GM12892 (cell line): Measurements from ENCODE around the gene NOL11.

Experiments
- POLR2A ChIP-seq: IDR thresholded peaks from 2 replicates; pipeline ENCODE4 v1.6.1; 2011; ENCODE audit warnings: low read depth, low read length, control low read depth
- POLR2AphosphoS5 ChIP-seq: IDR thresholded peaks from 2 replicates; pipeline ENCODE4 v1.6.1; 2011; ENCODE audit warnings: low read depth, low read length, control low read depth
- TAF1 ChIP-seq: IDR thresholded peaks from 2 replicates; pipeline ENCODE4 v1.6.1; 2011; ENCODE audit warnings: low read depth, mild to moderate bottlenecking, control low read depth, low read length, borderline replicate concordance

DNA sequence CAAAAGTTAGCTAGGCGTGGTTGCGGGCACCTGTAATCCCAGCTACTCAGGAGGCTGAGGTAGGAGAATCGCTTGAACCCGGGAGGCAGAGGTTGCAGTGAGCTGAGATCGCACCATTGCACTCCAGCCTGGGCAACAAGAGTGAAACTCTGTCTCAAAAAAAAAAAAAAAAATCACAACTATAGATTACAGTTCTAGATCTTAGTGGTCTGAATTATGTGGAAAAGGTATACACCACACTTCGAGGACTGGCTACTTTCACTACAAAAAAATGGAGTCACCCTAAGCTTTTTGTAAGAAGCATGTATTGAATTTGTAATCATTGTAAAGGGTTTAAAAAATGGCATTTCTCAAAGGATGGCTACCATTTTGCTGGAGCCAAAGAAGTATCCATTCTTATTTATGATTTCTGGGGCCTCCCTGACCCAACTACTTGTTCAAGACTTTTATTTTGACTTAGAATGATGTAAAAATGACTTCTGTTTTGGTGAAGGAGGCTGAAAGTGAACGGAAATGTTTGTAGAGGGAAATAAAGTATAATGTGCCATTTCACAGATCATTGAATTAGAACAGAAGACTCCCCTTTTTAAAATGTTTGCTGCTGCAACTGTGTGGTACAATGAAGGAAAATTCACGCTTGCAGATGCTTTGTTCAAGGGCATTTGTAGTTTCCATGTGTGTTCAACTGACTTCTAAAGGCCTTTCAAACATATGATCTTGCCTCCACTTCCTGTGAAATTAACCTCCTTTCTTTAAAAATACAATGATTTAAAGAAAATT lies 37.1 kb upstream of the NOL11 start:
- TF ChIP-seq POLR2AphosphoS5 = no peak
- no peak for TF ChIP-seq TAF1
- no peak for TF ChIP-seq POLR2A
